ENCODE results near the gene MPIG6B.
A peak's percentile ranks its signal among the peaks of the same experiment; 100 is the strongest.

MPIG6B gene

DNA sequence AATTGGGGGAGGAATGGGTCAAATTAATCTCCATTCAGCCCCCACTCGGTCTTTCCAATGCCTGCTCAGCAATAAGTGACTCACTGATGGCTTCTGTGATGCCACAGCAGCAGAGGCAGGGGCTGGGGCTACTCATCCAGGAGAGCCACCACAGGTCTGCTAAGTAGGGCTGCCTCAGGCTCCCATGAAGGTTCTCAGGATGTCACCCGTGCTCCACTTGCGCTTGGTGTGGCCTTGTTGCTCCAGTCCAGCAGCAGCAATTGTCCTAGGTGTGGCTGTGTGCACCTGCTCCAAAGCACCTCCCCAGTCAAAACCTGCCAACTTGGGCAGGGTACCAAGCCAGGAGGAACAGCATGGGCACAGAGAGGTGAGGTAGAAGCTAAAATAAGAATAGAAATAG is 1.0 kb upstream of the MPIG6B start:
- no peak for ATAC-seq (ENCODE audit: low read depth)
- H3K4me3 Mint-ChIP-seq = no peak overlapping the region
- DNase-seq (ENCODE audit: low spot score in 2 of 2) = no peak
- H3K9me3 Mint-ChIP-seq = no peaks in the 10 kb centered on the region
- peaks cover 22% of the 10 kb centered on the region for H3K4me1 Mint-ChIP-seq
- no peaks in the 10 kb centered on the region for H3K27me3 Mint-ChIP-seq
- peaks cover 16% of the 10 kb centered on the region for H3K36me3 Mint-ChIP-seq
- no peak overlapping the region for H3K27ac Mint-ChIP-seq

DNA sequence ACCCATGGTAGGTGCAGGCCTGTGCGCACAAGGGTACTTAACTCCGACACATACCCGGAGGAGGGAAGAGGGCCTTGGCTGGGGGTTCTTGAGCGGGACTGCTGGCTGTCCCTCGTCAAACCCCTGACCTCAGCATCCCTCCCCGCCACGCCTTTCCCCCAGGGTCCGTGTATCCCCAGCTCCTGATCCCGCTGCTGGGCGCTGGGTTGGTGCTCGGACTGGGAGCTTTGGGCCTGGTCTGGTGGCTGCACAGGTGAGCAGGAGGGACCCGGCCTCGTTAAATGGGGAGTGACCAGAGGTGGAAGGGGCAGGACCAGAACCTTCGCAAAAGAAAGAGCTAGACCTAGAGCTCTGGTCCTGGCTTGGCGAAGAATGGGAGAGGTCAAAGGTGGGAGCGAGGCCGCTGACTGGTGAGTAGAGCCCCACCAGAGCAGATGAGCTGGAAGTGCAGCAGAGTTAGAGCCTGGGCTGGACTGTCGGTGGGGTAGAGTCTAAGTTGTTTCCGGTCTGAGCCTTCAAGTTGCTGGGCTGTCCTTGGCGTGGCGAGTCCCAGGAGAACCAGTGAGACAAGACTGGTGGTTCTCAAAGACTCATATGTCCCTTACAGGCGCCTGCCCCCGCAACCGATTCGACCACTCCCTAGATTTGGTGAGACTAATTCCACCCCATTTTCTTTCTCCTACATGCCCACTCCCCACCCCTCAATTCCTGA is 963 bp downstream of the MPIG6B start:
- Mint-ChIP-seq H3K27ac (no peak overlapping the region), H3K4me1 (peaks cover 35% of the 10 kb centered on the region), H3K27me3 (no peaks in the 10 kb centered on the region), H3K9me3 (no peaks in the 10 kb centered on the region), H3K36me3 (peaks cover 21% of the 10 kb centered on the region), H3K4me3 (no peak overlapping the region)
- ATAC-seq (ENCODE audit: low read depth) (no peak), DNase-seq (ENCODE audit: low spot score in 2 of 2) (no peak)

DNA sequence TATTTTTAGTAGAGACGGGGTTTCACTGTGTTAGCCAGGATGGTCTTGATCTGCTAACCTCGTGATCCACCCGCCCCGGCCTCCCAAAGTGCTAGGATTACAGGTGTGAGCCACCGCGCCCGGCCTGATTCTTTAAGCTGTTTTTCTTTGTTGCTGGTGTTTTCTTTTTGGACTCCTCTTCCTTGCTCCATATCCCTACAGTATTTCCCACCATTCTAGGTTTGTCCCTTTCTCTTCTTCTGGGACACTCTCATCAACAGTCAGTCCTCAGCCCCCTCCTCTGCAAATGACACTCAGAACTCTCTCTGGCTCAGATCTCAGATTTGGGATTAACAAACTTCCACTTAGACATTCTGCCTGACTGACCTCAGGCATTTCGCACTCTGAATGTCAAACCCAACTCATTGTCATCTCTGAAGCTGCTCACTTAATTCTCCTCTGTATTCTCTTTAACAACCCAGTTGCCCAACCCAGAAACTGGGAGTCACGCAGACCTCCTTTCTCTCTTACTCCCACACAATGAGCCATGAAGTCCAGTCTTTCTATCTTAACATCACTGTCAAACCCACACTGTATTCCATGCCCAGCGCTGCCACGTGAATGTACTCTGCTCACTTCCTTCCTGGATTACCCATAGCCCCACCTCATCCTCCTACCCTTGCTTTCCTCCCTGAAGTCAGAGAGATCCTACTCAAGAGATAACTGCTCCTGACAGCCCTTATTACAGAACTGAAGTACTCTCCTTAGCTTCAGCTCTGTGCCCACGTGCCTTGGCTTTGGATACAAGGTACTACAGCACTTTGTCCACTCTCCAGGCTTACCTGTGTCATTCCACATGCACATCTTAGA is 2.6 kb downstream of the MPIG6B start:
- no peak overlapping the region for H3K4me3 Mint-ChIP-seq
- H3K4me1 Mint-ChIP-seq = peaks cover 42% of the 10 kb centered on the region
- H3K9me3 Mint-ChIP-seq = no peaks in the 10 kb centered on the region
- peaks cover 21% of the 10 kb centered on the region for H3K36me3 Mint-ChIP-seq
- H3K27ac Mint-ChIP-seq = peak overlapping the region; percentile 35
- DNase-seq (ENCODE audit: low spot score in 2 of 2) (no peak), ATAC-seq (ENCODE audit: low read depth) (no peak)
- no peaks in the 10 kb centered on the region for H3K27me3 Mint-ChIP-seq

DNA sequence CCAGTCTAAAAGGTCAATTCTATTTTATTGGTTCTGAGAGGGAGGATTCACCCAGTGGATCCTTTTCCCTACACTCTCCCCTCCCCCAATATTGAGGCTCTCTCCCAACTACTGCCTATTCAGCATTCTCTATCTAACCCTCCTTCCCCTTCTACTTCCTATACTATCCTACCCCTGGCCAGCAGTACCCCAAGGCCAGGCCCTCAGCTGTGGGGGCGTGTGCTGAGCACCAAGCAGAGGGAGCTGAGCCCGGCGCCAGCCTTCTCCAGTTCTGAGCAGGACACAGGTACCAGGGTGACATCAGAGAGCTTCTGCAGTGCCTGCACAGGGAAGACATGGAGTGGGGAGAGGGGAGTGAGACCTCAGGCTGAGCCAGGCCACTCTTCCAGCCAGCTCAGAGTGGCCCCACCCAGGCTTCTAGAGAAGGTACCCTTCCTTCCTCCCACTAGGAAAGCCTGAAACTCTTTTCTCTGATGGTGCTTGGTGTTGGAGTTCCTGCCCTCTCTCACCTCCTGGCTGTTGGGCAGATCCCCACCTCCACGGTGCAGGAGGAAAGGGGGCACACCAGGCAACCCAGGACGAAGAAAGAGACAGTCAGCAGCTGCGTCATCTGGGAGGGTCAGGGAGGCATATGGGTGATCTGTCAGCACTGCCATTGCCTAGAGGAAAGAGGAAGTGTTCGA is 4.0 kb downstream of the MPIG6B start:
- Mint-ChIP-seq H3K4me3 (peak overlapping the region; percentile 100), H3K4me1 (peaks cover 42% of the 10 kb centered on the region), H3K36me3 (peaks cover 28% of the 10 kb centered on the region), H3K9me3 (no peaks in the 10 kb centered on the region), H3K27me3 (no peaks in the 10 kb centered on the region), H3K27ac (peak overlapping the region; percentile 97)
- DNase-seq (ENCODE audit: low spot score in 2 of 2) (peak; percentile 54 to 75), ATAC-seq (ENCODE audit: low read depth) (peak; percentile 76)

DNA sequence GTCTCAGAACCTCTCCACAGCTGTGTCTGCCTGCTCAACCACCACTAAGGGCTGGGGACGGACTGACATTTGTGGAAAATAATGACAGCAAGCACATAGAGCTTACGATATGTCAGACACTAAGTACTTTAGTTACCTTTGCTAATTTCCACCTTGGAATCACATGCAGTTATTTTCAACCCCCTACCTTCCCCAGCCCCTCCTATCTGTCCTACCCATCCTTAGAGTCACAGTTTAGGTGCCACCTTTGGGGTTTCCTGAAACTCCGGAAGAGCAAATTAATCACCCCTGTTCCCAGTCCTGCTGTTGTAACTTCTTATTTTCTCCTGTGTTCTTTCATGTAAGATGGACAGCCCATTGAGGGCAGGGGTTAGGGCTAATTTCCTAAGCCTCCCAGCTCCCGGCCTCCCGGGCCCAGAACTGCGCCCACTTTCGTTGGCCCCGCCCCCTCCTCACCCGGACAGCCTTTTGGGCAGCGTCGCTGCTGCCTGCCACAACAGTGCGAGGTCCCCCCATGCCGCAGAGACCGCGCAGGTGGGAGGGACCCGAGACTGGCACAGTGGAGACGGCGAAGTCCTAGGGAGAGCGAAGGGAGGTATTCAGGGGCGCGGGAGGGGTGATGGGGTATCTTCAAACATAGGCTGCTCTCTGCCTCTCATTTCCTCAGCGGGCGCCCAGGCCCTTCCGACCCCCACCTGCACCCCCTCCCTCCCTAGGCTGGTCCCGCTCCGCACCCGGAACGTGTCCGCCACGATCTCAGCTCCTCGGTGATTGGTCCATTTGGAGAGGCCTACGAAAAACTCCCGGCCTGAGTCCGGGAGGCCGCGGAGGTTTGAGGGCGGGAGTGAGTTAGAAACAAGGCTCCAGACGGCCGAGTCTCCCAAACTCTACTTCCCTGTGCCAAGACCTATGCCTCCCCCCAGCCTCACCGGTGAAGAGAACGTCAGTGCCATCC is 4.8 kb downstream of the MPIG6B start:
- H3K27me3 Mint-ChIP-seq = no peaks in the 10 kb centered on the region
- H3K27ac Mint-ChIP-seq = peak overlapping the region; percentile 97
- H3K36me3 Mint-ChIP-seq = peaks cover 28% of the 10 kb centered on the region
- peaks cover 42% of the 10 kb centered on the region for H3K4me1 Mint-ChIP-seq
- no peak for DNase-seq (ENCODE audit: low spot score in 2 of 2)
- peak overlapping the region; percentile 100 for H3K4me3 Mint-ChIP-seq
- no peak for ATAC-seq (ENCODE audit: low read depth)
- no peaks in the 10 kb centered on the region for H3K9me3 Mint-ChIP-seq

DNA sequence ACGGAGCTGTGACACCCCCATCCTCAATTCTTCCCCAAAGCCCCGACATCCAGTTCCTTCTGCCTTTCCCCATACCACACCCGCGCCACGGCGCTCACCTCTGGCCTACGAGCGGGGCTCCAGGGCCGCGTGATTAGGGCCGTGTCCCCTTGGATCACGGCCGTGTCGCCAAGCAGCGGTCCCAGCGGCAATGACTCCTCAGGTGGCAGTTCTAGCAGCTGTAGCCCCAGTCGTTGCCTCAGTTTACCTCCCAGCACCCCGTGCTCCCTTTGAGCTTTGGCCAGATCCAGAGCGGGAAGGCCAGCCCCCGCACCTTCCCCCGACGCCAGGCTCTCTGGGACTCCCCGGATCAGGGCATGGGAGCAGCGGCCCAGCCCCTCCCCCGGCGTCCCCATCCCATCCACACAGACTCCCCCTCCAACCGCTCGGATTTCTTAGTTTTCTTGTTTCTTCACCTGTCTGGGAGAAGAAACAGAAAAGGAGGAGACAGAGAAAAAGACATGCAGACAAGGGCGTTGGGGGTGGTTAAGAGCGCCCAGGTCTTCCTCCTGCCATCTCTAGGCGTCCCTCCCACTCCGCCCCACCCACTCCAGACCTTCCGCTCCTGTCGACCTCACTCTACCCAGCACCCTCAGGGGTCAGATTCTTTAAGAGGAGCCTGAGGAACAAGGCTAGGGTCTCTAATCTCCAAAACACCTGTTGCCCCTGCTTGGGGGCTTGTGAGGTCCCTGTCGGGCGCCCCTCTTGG is 5.8 kb downstream of the MPIG6B start, which contains the start of gene DDAH2:
DDAH2 (minus strand) TSS at position 533 of the 748 bp plus-strand sequence; CDS start at position 395, 138 bp downstream.
- Mint-ChIP-seq H3K4me1 (peaks cover 45% of the 10 kb centered on the region), H3K27ac (peak within 1 kb of the TSS; percentile 90), H3K27me3 (no peaks in the 10 kb centered on the region), H3K9me3 (no peaks in the 10 kb centered on the region), H3K36me3 (peaks cover 36% of the 10 kb centered on the region), H3K4me3 (peak within 1 kb of the TSS; percentile 100)
- ATAC-seq (ENCODE audit: low read depth) = peak; percentile 6
- DNase-seq (ENCODE audit: low spot score in 2 of 2) = no peak

DNA sequence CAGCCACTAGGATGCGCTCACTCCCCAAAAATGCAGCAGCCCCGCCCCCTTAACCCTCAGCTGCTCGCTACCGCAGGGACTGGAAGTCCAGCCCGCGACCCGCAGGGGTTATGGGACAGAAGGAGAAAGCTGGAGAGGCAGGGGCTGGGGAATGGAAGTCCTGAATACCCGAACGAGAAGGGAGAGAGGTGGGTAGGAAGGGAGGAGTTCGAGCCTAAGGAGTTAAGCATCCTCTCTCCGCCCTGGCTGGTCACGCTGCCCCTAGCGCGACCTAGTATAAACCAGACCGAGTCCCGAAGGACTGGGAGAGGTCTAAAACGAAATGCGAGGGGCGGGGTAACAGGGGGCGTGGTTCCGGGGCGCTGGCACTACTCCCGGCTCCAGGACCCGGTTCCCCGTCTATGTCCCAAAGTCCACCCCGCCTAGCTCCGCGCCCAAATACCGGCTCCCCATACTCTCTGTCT is 6.4 kb downstream of the MPIG6B start:
- Mint-ChIP-seq H3K27me3 (no peaks in the 10 kb centered on the region), H3K9me3 (no peaks in the 10 kb centered on the region), H3K27ac (peak overlapping the region; percentile 90), H3K4me1 (peaks cover 48% of the 10 kb centered on the region), H3K36me3 (peaks cover 36% of the 10 kb centered on the region), H3K4me3 (peak overlapping the region; percentile 100)
- DNase-seq (ENCODE audit: low spot score in 2 of 2) = peak; percentile 84 to 86
- ATAC-seq (ENCODE audit: low read depth) = peak; percentile 67

DNA sequence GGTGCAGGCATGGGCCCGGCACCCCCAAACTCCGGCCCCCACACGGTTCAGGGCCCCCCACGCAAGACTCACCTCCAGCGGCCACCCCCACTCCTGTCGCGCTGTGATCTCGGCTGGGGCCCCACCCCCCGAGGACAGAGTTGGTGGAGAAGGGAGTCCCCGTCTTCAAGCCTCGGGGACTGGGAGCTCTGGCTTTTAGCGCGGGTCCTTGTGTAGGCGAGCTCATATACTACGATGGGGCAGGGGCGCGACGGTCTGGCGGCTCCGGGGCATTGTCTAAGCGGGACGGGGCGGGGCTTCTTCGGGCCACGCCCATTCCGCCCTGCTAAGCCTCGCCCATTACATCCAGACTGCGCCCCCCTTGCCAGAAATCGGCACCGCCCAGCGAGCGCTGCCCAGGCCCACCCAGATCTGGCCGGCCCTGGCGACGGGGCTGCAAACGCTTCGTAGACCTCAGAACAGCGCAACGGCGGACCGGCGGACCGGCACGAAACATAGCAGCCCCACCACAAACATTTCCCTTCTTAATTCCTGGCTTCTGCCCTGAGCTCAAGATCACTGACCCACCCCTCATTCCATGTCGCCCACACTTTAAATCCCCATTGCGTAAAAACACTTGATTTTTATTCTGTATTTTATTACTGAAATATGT is 6.9 kb downstream of the MPIG6B start:
- Mint-ChIP-seq H3K9me3 (no peaks in the 10 kb centered on the region), H3K27ac (peak overlapping the region; percentile 90), H3K27me3 (no peaks in the 10 kb centered on the region), H3K36me3 (peaks cover 38% of the 10 kb centered on the region), H3K4me1 (peaks cover 48% of the 10 kb centered on the region), H3K4me3 (peak overlapping the region; percentile 100)
- ATAC-seq (ENCODE audit: low read depth) (peak; percentile 50), DNase-seq (ENCODE audit: low spot score in 2 of 2) (peak; percentile 77 to 80)

DNA sequence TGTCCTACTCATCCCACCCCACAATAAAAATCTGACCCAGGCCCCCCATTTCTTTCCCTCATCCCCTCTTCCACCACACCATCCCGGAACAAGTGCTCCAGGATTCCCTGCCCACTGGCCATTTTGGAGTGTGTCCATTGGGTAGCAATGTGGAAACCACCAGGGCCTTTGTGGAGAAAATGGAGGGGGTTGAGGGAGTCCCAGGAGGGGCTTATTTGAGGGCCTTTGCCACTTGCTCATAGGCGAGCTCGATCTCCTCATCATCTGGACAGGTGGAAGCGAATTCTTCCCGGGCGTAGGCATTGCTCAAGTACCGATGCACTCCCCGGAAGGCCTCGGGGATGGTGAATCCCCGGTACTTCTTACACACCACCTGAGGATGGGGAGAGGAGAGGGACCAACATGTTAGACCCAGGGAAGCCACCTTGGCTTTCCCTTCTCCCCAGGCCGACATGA is 7.5 kb downstream of the MPIG6B start:
- ATAC-seq (ENCODE audit: low read depth) (no peak), DNase-seq (ENCODE audit: low spot score in 2 of 2) (no peak)
- Mint-ChIP-seq H3K36me3 (peaks cover 39% of the 10 kb centered on the region), H3K27me3 (no peaks in the 10 kb centered on the region), H3K9me3 (no peaks in the 10 kb centered on the region), H3K27ac (peak overlapping the region; percentile 90), H3K4me3 (peak overlapping the region; percentile 100), H3K4me1 (peaks cover 50% of the 10 kb centered on the region)

DNA sequence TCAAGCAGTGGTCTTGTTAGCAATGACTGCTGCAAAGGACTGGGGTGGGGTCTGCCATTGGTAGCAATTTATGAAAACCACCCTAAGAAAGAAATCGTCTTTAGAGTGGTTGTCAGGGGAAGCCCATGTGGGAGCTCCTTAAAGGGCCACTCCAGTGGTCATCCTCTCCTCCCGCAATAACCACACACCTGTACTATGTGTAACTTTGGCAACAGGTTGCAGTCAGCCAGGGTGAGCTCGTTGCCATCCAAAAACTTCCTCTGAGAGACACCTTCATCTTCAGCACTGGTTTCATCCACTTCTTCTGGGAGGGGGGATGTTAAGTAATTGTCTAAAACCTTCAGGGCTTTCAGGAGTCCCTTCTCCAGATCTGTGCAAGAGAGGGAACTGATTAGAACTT is 8.9 kb downstream of the MPIG6B start:
- DNase-seq (ENCODE audit: low spot score in 2 of 2) (no peak), ATAC-seq (ENCODE audit: low read depth) (no peak)
- Mint-ChIP-seq H3K36me3 (peaks cover 28% of the 10 kb centered on the region), H3K27me3 (no peaks in the 10 kb centered on the region), H3K9me3 (no peaks in the 10 kb centered on the region), H3K27ac (no peak overlapping the region), H3K4me3 (no peak overlapping the region), H3K4me1 (peaks cover 42% of the 10 kb centered on the region)

DNA sequence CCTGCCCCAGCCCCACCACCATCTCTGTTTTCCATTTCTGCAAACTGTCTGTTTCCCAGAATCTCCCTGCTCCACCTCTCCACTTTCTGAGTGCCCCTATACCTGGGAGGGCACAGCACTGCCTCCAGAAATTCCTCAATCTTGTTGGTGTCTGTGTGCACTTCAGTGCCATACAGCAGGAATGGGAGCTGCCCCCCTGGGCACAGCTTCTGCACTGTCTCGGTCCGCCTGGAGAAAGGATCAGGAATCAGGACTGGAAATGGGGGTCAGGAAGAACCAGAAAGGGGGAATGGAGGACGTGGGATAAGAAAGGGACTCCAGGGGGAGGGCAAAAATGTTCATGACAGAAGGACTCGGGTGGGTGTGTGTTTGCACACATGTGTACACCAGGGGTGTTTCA is 10.6 kb downstream of the MPIG6B start:
- Mint-ChIP-seq H3K27me3 (no peaks in the 10 kb centered on the region), H3K4me1 (peaks cover 46% of the 10 kb centered on the region), H3K27ac (no peak overlapping the region), H3K4me3 (peak overlapping the region; percentile 100), H3K9me3 (no peaks in the 10 kb centered on the region), H3K36me3 (peaks cover 22% of the 10 kb centered on the region)
- DNase-seq (ENCODE audit: low spot score in 2 of 2) (no peak), ATAC-seq (ENCODE audit: low read depth) (no peak)

DNA sequence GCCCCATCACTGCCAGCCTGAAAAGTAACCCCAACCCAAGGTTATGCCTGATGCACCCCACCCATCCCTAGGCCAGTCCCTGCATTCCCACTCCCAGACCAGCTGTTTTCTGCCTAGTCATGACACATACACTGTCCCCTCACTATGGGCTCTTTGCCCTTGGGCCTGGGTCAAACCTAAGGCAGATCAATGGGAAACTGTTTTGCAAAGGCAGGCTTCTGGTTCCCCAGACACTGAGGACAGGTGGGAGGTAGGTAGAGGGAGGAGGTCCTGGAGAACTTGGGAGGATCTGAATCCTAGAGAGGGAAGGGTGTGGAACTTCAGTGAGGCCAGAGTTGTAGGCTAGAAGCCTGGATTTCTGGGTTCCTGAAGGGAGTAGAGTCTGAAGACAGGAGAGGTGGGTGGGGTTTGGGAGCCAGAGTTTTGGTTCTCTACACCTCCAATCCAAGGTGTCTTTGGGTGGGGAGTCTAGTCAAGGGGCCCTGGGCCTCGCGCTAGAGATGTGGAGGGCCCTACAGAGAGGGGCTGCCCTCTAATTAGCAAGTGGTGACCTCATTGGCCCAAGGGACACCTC is 11.2 kb downstream of the MPIG6B start:
- Mint-ChIP-seq H3K27me3 (no peaks in the 10 kb centered on the region), H3K9me3 (no peaks in the 10 kb centered on the region), H3K4me3 (peak overlapping the region; percentile 100), H3K36me3 (peaks cover 22% of the 10 kb centered on the region), H3K27ac (peak overlapping the region; percentile 97), H3K4me1 (peaks cover 48% of the 10 kb centered on the region)
- ATAC-seq (ENCODE audit: low read depth) (no peak), DNase-seq (ENCODE audit: low spot score in 2 of 2) (no peak)
